HepG2 (cell line): Measurements from ENCODE around the gene CH25H. TPM values are rescaled to one million over a fixed set of nuclear protein-coding genes. Genes with fewer than 3 reads are reported as not detected.

ENCODE experiments used
- AGO2 ChIP-seq: fragments of 200-400 bp; formaldehyde crosslinking; optimal IDR thresholded peaks from 2 replicates; pipeline ENCODE3; 2017; ENCODE audit warnings: mild to moderate bottlenecking, low read depth, low read length, moderate library complexity
- ASH2L ChIP-seq: fragments of 300-600, 200-600 bp; sonication (generic); IDR thresholded peaks from 2 replicates; pipeline ENCODE4 v1.7.0; 2017; ENCODE audit warnings: low read depth, mild to moderate bottlenecking, moderate library complexity, mixed read lengths, low read length; ENCODE audit not compliant: insufficient read length
- DPF2 ChIP-seq: sonication (generic); formaldehyde crosslinking; IDR thresholded peaks from 2 replicates; pipeline ENCODE4 v1.4.0; 2020; ENCODE audit warnings: mild to moderate bottlenecking, low read depth, missing genetic modification reagents, borderline replicate concordance
- GATAD2A ChIP-seq: IDR thresholded peaks from 2 replicates; pipeline ENCODE4 v1.6.1; 2016
- LBX2 ChIP-seq: sonication (generic); formaldehyde crosslinking; IDR thresholded peaks from 2 replicates; pipeline ENCODE4 v1.5.0; 2020; ENCODE audit warnings: missing genetic modification reagents, mild to moderate bottlenecking, borderline replicate concordance
- MZF1 ChIP-seq: sonication (generic); formaldehyde crosslinking; IDR thresholded peaks from 2 replicates; pipeline ENCODE4 v1.8.1; 2023; ENCODE audit warnings: mild to moderate bottlenecking, missing genetic modification reagents, borderline replicate concordance
- SUZ12 ChIP-seq: fragments of 150-350 bp; IDR thresholded peaks from 2 replicates; pipeline ENCODE4 v1.6.1; 2014; ENCODE audit warnings: low read depth, low read length
- ZNF644 ChIP-seq: IDR thresholded peaks from 2 replicates; pipeline ENCODE4 v1.6.1; 2016; ENCODE audit warnings: low read depth
- ZNF687 ChIP-seq: sonication (generic); formaldehyde crosslinking; IDR thresholded peaks from 2 replicates; pipeline ENCODE4 v1.5.1; 2020; ENCODE audit warnings: mild to moderate bottlenecking, missing genetic modification reagents, moderate library complexity
- ZNF777 ChIP-seq: sonication (generic); formaldehyde crosslinking; IDR thresholded peaks from 2 replicates; pipeline ENCODE4 v1.4.0; 2020; ENCODE audit warnings: missing genetic modification reagents
- polyA plus RNA-seq, 8 experiments: library from polyadenylated mRNA; depleted of rRNA in 3 of 8; stranded (reverse) in 7 of 8; unstranded in 1 of 8; fragments of >200 nt; fragmentation: Illumina TruSeq in 4 of 8; extraction: Trizol in 4 of 8; gene quantifications; 2 replicates each; pipeline versions ENCODE4 v1.2.1 to v1.2.3, GENCODE V29; 2011 to 2016; ENCODE audit warnings: low read depth in 4 of 8, missing spikeins in 1 of 8, mixed read lengths in 1 of 8; ENCODE audit not compliant: insufficient read depth in 1 of 8
- total RNA-seq, 5 experiments: library from RNA; depleted of rRNA; stranded (reverse); fragments of >200 nt; fragmentation: Illumina TruSeq; extraction: Trizol; gene quantifications; 2 replicates each; pipeline ENCODE4 v1.2.3, GENCODE V29; 2016; ENCODE audit warnings: low read depth in 1 of 5
- TF ChIP-seq, protein P1 (sequence below): sonication (generic); formaldehyde crosslinking; IDR thresholded peaks from 2 replicates; pipeline ENCODE4 v1.9.0; 2021; ENCODE audit warnings: missing genetic modification reagents, borderline replicate concordance
- TF ChIP-seq, protein P2 (sequence below): sonication (generic); formaldehyde crosslinking; IDR thresholded peaks from 2 replicates; pipeline ENCODE4 v1.4.0; 2020; ENCODE audit warnings: mild to moderate bottlenecking, missing genetic modification reagents

Gene CH25H
- total and polyA plus RNA-seq, 2 of the 13 experiments (the other 11 are each of a cell fraction or from before 2014, with no cell fraction given), result not detected

- TF ChIP-seq SUZ12 (no peak), ZNF687 (CRISPR knock-in tag) (no peak), LBX2 (CRISPR knock-in tag) (no peak), AGO2 (no peak), DPF2 (no peak), MZF1 (CRISPR knock-in tag) (no peak), ASH2L (no peak), ZNF777 (CRISPR knock-in tag) (no peak), ZNF644 (no peak), GATAD2A (CRISPR knock-in tag) (no peak)
- TF ChIP-seq, protein P1, sequence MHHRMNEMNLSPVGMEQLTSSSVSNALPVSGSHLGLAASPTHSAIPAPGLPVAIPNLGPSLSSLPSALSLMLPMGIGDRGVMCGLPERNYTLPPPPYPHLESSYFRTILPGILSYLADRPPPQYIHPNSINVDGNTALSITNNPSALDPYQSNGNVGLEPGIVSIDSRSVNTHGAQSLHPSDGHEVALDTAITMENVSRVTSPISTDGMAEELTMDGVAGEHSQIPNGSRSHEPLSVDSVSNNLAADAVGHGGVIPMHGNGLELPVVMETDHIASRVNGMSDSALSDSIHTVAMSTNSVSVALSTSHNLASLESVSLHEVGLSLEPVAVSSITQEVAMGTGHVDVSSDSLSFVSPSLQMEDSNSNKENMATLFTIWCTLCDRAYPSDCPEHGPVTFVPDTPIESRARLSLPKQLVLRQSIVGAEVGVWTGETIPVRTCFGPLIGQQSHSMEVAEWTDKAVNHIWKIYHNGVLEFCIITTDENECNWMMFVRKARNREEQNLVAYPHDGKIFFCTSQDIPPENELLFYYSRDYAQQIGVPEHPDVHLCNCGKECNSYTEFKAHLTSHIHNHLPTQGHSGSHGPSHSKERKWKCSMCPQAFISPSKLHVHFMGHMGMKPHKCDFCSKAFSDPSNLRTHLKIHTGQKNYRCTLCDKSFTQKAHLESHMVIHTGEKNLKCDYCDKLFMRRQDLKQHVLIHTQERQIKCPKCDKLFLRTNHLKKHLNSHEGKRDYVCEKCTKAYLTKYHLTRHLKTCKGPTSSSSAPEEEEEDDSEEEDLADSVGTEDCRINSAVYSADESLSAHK (CRISPR knock-in tag), result no peak
- TF ChIP-seq, protein P2, sequence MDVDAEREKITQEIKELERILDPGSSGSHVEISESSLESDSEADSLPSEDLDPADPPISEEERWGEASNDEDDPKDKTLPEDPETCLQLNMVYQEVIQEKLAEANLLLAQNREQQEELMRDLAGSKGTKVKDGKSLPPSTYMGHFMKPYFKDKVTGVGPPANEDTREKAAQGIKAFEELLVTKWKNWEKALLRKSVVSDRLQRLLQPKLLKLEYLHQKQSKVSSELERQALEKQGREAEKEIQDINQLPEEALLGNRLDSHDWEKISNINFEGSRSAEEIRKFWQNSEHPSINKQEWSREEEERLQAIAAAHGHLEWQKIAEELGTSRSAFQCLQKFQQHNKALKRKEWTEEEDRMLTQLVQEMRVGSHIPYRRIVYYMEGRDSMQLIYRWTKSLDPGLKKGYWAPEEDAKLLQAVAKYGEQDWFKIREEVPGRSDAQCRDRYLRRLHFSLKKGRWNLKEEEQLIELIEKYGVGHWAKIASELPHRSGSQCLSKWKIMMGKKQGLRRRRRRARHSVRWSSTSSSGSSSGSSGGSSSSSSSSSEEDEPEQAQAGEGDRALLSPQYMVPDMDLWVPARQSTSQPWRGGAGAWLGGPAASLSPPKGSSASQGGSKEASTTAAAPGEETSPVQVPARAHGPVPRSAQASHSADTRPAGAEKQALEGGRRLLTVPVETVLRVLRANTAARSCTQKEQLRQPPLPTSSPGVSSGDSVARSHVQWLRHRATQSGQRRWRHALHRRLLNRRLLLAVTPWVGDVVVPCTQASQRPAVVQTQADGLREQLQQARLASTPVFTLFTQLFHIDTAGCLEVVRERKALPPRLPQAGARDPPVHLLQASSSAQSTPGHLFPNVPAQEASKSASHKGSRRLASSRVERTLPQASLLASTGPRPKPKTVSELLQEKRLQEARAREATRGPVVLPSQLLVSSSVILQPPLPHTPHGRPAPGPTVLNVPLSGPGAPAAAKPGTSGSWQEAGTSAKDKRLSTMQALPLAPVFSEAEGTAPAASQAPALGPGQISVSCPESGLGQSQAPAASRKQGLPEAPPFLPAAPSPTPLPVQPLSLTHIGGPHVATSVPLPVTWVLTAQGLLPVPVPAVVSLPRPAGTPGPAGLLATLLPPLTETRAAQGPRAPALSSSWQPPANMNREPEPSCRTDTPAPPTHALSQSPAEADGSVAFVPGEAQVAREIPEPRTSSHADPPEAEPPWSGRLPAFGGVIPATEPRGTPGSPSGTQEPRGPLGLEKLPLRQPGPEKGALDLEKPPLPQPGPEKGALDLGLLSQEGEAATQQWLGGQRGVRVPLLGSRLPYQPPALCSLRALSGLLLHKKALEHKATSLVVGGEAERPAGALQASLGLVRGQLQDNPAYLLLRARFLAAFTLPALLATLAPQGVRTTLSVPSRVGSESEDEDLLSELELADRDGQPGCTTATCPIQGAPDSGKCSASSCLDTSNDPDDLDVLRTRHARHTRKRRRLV (CRISPR knock-in tag), result no peak
Measured at GRCh38 chr10:89202033-89202425, 5.1 kb downstream of the CH25H start (continued).
